Neuron (in vitro differentiated cells): Measurements from ENCODE around the gene CLDN24.

Experiments
- H2AFZ ChIP-seq: one replicate; pipeline ENCODE4 v1.6.1; 2013; ENCODE audit warnings: low read depth, mild to moderate bottlenecking, inconsistent platforms, low read length, moderate library complexity
- H3K27me3 ChIP-seq: one replicate; pipeline ENCODE4 v1.6.1; 2013; ENCODE audit warnings: low read length; ENCODE audit not compliant: insufficient read depth
- H3K36me3 ChIP-seq: one replicate; pipeline ENCODE4 v1.6.1; 2013; ENCODE audit warnings: low read length; ENCODE audit not compliant: insufficient read depth
- H3K4me1 ChIP-seq: one replicate; pipeline ENCODE4 v1.6.1; 2013; ENCODE audit warnings: low read length; ENCODE audit not compliant: insufficient read depth
- H3K4me3 ChIP-seq: 2 replicates; pipeline ENCODE4 v1.5.1; 2013; ENCODE audit warnings: mild to moderate bottlenecking, low read length, moderate library complexity
- H3K9me3 ChIP-seq: one replicate; pipeline ENCODE4 v1.6.1; 2013; ENCODE audit warnings: low read length

CLDN24 gene

DNA sequence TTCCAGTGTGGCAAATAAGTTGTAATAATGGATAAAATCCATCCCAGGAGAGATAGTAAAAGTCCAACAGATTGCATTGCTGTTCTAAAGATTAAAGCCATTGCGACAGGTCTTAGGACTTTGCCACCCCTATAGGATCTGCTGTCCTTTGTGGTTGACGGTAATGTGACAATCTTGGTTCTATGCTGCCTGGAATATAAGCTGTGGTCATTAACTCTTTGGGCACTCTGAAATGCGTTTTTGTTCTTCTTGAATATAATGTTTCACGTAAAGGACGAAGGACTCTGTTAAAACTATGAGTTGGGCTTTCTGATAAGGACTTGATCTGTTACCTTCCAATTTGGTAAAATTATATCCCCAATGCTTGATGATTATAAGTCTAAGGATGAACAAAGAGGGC is at the start of gene CLDN24:
Gene CLDN24 (minus strand): TSS at position 101 of the 400 bp plus-strand sequence. CDS start 0 bp downstream, at position 101.
- Histone ChIP-seq H3K4me3 (no peak within 1 kb of the TSS), H3K9me3 (peaks cover 2% of the 10 kb centered on the region), H2AFZ (no peak within 1 kb of the TSS), H3K4me1 (no peaks in the 10 kb centered on the region), H3K36me3 (no peaks in the 10 kb centered on the region), H3K27me3 (no peaks in the 10 kb centered on the region)

GRCh38 chr4:183370786-183371185 is 48.6 kb upstream of the CLDN24 start:
- Histone ChIP-seq H3K4me1 (no peaks in the 10 kb centered on the region), H3K4me3 (no peak overlapping the region), H3K27me3 (no peaks in the 10 kb centered on the region), H2AFZ (no peak overlapping the region), H3K9me3 (no peaks in the 10 kb centered on the region), H3K36me3 (no peaks in the 10 kb centered on the region)

GRCh38 chr4:183369073-183369472 is 46.8 kb upstream of the CLDN24 start:
- no peak overlapping the region for H2AFZ ChIP-seq
- no peaks in the 10 kb centered on the region for H3K9me3 ChIP-seq
- peaks cover 5% of the 10 kb centered on the region for H3K4me1 ChIP-seq
- no peaks in the 10 kb centered on the region for H3K27me3 ChIP-seq
- no peaks in the 10 kb centered on the region for H3K36me3 ChIP-seq
- no peak overlapping the region for H3K4me3 ChIP-seq

- Histone ChIP-seq H2AFZ (no peak overlapping the region), H3K27me3 (no peaks in the 10 kb centered on the region), H3K9me3 (no peaks in the 10 kb centered on the region)
Observed at GRCh38 chr4:183366206-183366835, 44.1 kb upstream of the CLDN24 start.

DNA sequence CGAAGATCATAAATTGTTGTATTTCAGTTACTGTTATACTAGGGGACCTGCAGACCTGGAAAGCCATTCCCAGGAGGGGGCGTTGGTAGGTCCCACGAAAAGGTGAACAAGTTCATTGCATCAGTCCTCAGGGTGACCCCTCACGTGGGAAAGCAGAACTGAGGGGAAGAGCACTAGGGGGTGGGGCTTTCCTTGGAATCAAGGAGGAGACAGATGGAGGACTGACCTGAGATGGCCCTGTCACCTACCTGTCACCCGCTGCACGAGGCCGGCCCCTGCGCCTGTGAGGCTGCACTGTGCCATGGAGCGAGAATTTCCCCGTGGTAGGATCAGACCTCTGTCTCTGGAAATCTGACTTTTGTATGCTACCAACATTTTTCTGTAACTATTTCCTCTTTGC is 41.8 kb upstream of the CLDN24 start:
- Histone ChIP-seq H3K4me3 (no peak overlapping the region), H3K4me1 (peaks cover 9% of the 10 kb centered on the region), H3K36me3 (no peaks in the 10 kb centered on the region), H3K27me3 (no peaks in the 10 kb centered on the region), H2AFZ (no peak overlapping the region), H3K9me3 (peaks cover 2% of the 10 kb centered on the region)

More at GRCh38 chr4:183366206-183366835, 44.1 kb upstream of the CLDN24 start:
- Histone ChIP-seq H3K36me3 (no peaks in the 10 kb centered on the region), H3K4me3 (no peak overlapping the region), H3K4me1 (peaks cover 9% of the 10 kb centered on the region)

- Histone ChIP-seq H3K9me3 (peaks cover 2% of the 10 kb centered on the region), H2AFZ (no peak overlapping the region), H3K27me3 (no peaks in the 10 kb centered on the region), H3K36me3 (no peaks in the 10 kb centered on the region), H3K4me3 (no peak overlapping the region), H3K4me1 (peaks cover 14% of the 10 kb centered on the region)
Observed at GRCh38 chr4:183362916-183363542, 40.8 kb upstream of the CLDN24 start.

DNA sequence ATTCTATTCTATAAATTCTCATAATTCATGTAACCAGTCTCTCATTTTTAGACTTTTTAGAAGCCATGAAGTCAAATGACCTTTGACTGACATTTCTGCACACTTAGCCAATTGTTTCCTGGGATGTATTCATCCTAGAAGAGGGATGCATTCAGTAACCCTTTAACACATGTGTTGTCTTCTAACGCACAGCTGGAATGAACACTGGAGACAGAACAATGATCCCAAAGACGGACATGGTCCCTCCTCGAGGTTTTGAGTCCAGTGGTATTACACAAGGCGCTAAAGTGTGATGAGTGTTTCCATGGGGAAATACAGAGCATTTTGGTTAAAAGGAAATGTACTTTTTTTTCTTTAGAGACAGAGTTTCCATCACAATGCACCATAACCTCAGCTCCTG is 39.8 kb upstream of the CLDN24 start:
- Histone ChIP-seq H3K4me3 (no peak overlapping the region), H3K36me3 (no peaks in the 10 kb centered on the region), H3K9me3 (peaks cover 2% of the 10 kb centered on the region), H3K4me1 (peaks cover 15% of the 10 kb centered on the region), H3K27me3 (no peaks in the 10 kb centered on the region), H2AFZ (no peak overlapping the region)

DNA sequence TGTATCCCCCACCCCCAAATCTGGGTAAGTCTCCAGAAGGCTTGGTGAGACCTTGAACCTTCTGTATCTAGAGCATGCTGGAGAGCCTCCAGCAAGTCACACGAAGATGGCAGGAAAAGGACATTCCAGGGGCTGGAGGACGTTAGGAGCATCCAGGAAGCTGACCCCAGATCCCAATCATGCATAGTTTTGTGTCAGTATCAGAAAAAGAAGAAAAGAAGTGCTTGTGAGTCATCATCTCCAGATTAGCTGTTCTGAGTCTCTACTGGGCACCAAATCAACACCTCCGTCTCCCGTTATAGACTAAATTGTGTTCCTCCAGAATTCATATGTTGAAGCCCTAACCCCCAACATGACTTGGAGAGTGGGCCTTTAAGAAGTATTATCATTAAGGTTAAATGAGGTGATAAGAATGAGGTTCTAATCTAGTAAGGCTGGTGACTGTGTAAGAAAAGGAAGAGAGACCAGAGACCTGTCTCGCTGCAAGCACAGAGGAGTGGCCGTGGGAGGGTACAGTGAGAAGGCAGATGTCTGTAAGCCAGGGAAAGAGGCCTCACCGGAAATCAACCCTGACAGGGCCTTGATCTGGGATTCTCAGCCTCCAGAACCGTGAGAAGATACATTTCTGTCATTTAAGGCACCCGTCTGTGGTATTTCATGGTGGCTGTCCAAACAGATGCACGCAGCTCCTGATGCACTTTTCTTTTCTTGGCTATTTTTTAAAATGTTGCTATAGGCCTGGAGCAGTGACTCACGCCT is 38.1 kb upstream of the CLDN24 start:
- H3K4me1 ChIP-seq, result peaks cover 15% of the 10 kb centered on the region
- H3K27me3 ChIP-seq, result no peaks in the 10 kb centered on the region
- H2AFZ ChIP-seq, result no peak overlapping the region
- no peaks in the 10 kb centered on the region for H3K36me3 ChIP-seq
- no peak overlapping the region for H3K4me3 ChIP-seq
- peaks cover 2% of the 10 kb centered on the region for H3K9me3 ChIP-seq

DNA sequence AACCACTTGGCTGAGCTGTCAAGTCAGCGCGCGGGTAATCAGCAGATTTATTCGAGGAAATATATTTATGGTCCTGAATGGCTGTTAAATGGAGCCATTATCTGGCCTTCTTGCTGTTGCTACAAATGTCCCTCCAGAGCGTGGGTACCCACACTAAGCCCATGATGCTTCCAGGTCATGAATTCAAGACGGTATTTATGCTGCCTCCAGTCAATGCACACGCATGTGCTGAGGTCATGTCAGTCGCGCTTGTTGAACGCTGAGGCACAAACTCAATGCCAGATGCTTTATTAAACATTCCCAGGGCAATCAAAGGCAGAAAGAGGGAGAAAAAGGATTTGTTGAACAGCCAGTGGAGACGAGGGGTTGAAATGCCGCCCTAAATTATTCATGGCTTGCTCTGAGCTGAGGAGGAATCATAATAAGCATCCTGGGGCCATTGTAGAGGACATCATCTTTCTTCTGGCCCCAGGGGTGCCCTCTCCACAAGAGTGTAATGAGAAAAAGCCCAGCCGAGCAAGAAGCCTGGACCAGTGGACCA is 36.1 kb upstream of the CLDN24 start:
- H2AFZ ChIP-seq, result no peak overlapping the region
- H3K36me3 ChIP-seq, result no peaks in the 10 kb centered on the region
- H3K9me3 ChIP-seq, result peaks cover 2% of the 10 kb centered on the region
- H3K27me3 ChIP-seq, result no peaks in the 10 kb centered on the region
- peaks cover 9% of the 10 kb centered on the region for H3K4me1 ChIP-seq
- no peak overlapping the region for H3K4me3 ChIP-seq

DNA sequence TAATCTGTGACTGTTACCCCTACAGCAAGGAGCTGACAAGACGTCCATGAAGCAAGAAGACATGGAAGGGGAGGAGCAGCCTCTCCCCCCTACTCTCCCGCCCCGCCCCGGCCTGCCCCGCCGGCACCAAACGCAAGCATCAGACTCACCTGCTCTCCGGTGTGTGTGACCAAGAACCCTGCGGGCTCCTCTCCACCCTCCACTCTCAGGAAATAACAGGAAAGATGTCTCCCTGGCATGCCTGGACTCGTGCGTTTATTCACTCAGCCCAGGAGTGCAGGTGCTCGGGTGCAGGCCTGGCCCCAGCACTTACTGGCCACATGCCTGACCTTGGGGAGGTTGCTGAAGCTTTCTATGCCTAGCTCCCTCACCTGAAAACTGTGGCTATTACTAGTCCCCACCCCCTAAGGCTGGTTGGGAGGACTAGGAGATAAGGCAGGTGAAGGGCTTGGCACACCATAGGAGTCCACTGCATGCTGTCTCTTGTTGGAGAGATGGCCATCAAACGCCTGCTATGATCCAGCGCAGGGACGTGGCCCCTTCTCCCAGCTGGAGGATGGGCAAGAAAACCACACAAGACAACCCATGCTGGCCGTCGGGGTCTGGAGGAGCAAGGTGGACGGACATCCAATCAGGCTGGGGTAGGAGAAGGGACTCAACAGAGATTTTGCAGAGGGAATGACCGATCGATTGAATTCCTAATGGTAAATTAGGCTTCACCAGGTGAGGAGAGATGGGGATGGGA is 34.9 kb upstream of the CLDN24 start:
- H3K9me3 ChIP-seq, result peaks cover 2% of the 10 kb centered on the region
- no peaks in the 10 kb centered on the region for H3K27me3 ChIP-seq
- no peak overlapping the region for H2AFZ ChIP-seq
- H3K4me1 ChIP-seq, result peaks cover 6% of the 10 kb centered on the region
- no peak overlapping the region for H3K4me3 ChIP-seq
- H3K36me3 ChIP-seq, result no peaks in the 10 kb centered on the region

DNA sequence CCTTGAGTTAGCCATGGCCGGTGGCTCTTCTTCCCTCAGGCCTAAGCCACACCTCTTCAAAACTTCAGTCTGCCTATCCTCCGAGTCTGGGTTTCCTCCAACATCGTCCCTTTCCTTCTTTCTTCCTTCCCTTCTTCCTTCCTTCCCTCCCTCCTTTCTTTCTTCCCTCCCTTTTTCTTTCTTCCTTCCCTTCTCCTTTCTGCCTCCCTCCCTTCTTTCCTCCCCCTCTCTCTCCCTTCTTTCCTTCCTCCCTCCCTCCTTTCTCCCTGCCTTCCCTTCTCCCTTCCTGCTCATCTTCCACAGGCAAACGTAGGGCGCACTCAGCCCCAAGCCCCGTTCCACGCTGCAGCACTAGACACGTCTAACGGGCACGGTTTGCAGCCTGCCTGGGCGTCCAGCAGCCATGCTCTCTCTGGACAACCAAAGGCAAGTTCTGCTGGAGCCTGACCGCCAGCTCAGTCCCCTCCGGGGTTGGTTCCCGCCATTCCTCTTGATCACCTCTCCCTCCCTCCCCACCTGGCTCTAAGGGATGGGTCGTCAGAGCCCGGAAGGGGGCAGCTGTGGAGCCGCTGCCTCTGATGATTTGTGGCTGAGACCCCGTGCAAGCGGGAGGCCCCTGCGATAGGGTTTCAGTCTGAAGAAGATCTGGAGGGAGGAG is 34.1 kb upstream of the CLDN24 start:
- Histone ChIP-seq H2AFZ (no peak overlapping the region), H3K36me3 (no peaks in the 10 kb centered on the region), H3K27me3 (no peaks in the 10 kb centered on the region), H3K4me3 (no peak overlapping the region), H3K9me3 (peaks cover 2% of the 10 kb centered on the region), H3K4me1 (peaks cover 6% of the 10 kb centered on the region)

GRCh38 chr4:183355405-183355804 is 33.2 kb upstream of the CLDN24 start:
- H3K27me3 ChIP-seq, result no peaks in the 10 kb centered on the region
- H3K36me3 ChIP-seq, result no peaks in the 10 kb centered on the region
- no peaks in the 10 kb centered on the region for H3K9me3 ChIP-seq
- H3K4me1 ChIP-seq, result peaks cover 6% of the 10 kb centered on the region
- H2AFZ ChIP-seq, result no peak overlapping the region
- H3K4me3 ChIP-seq, result no peak overlapping the region
